ENCODE results near the gene KLHL25. TPM values are rescaled to one million over a fixed set of nuclear protein-coding genes. Genes with fewer than 3 reads are reported as not detected.

The KLHL25 gene
- total RNA-seq, 1 experiment from 2014 or later: 18.4 TPM

DNA sequence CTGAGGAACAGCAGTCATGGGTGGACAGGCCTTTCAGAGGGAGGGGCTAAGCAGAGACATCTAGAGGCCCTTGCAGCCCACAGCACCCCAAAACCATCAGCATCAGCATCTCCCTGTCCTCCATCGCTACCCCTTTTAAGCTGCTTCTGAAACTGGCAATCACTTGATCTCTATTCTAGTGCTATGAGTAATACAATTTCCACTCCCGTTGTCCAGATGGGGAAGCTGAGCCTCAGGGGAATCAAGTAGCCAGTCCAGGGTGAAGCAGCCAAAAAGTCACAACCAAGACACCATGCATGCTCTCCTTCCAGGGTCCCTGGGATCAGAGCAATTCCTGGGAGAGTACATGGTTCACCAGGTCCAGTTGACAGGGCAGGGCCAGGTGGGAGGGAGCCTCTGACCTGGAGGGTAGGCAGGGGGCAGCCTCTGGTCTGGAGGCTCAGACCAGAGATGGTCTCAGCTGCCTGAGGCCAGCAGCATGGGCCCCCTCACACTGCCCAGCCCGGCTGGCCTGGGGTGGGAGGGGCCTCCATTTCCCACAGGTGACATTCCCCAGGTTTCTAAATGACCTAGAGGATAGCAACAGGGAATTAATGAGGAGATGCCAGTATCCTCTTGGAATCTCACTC lies 30.0 kb downstream of the KLHL25 start:
- H2BK15ac ChIP-seq (ENCODE audit: low read depth, low read length): no peak overlapping the region
- no peaks in the 10 kb centered on the region for H4K20me1 ChIP-seq (ENCODE audit: control insufficient read depth, insufficient read depth, insufficient read length)
- H3K4ac ChIP-seq (ENCODE audit: low read depth, low read length): no peak overlapping the region
- H3K9me3 Mint-ChIP-seq: no peaks in the 10 kb centered on the region; a peak in 1 of 5 replicates
- H3K14ac ChIP-seq (ENCODE audit: insufficient read depth, low read length): 0 out of 2 replicates have a peak overlapping the region, but pooled peaks have one; percentile 8
- no peak overlapping the region for H2BK20ac ChIP-seq (ENCODE audit: low read depth, low read length, poor library complexity, severe bottlenecking)
- no peak overlapping the region for H3K56ac ChIP-seq (ENCODE audit: insufficient read length, low read depth, low read length)
- H3K4me2 ChIP-seq (ENCODE audit: insufficient read depth, insufficient read length, low read length): no peak overlapping the region
- no peak overlapping the region for H4K5ac ChIP-seq (ENCODE audit: insufficient read length, low read depth, low read length)
- H4K8ac ChIP-seq (replicated peaks; ENCODE audit: insufficient read length, low read depth, low read length): no peak overlapping the region
- WGBS (ENCODE audit: extremely low coverage, insufficient read length, low lambda C conversion rate): no CpG with 5 or more reads among the region's 3 CpGs
- no peak overlapping the region for H2BK5ac ChIP-seq (ENCODE audit: insufficient read length, low read length)
- no peak overlapping the region for H3K4me3 Mint-ChIP-seq
- no peak overlapping the region for H2AFZ ChIP-seq (ENCODE audit: low read length)
- no peak overlapping the region for H3K18ac ChIP-seq (ENCODE audit: insufficient read length, low read depth, low read length)
- H2AK5ac ChIP-seq (ENCODE audit: insufficient read length, low read length): no peak overlapping the region
- no peaks in the 10 kb centered on the region for H3K9me3 ChIP-seq (ENCODE audit: control insufficient read depth, low read depth, low read length)
- H3K27ac Mint-ChIP-seq: peak overlapping the region in 2 of 3 experiments; percentile 82 to 92; a peak in 3 of 7 replicates
- H3K79me2 ChIP-seq (ENCODE audit: insufficient read depth, low read length): peaks cover 3% of the 10 kb centered on the region; the same call in 1 of the 2 replicates
- H2BK12ac ChIP-seq (ENCODE audit: insufficient read length, low read depth, low read length): no peak overlapping the region
- no peak for DNase-seq
- H3T11ph ChIP-seq (ENCODE audit: low read length): no peak overlapping the region
- H3K27ac ChIP-seq (ENCODE audit: insufficient read length, low read depth, low read length): no peak overlapping the region
- TF ChIP-seq, protein P1, sequence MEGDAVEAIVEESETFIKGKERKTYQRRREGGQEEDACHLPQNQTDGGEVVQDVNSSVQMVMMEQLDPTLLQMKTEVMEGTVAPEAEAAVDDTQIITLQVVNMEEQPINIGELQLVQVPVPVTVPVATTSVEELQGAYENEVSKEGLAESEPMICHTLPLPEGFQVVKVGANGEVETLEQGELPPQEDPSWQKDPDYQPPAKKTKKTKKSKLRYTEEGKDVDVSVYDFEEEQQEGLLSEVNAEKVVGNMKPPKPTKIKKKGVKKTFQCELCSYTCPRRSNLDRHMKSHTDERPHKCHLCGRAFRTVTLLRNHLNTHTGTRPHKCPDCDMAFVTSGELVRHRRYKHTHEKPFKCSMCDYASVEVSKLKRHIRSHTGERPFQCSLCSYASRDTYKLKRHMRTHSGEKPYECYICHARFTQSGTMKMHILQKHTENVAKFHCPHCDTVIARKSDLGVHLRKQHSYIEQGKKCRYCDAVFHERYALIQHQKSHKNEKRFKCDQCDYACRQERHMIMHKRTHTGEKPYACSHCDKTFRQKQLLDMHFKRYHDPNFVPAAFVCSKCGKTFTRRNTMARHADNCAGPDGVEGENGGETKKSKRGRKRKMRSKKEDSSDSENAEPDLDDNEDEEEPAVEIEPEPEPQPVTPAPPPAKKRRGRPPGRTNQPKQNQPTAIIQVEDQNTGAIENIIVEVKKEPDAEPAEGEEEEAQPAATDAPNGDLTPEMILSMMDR (conservative IDR thresholded peaks at IDR 0.05): no peak
- no peaks in the 10 kb centered on the region for H3K27me3 ChIP-seq (ENCODE audit: insufficient read depth, low read length)
- peaks cover 15 to 29% of the 10 kb centered on the region in 2 experiments for H3K4me1 Mint-ChIP-seq
- no peaks in the 10 kb centered on the region for H3K27me3 Mint-ChIP-seq (ENCODE audit: low read depth)
- H3K79me1 ChIP-seq (ENCODE audit: insufficient read depth, low read depth, low read length, poor library complexity, severe bottlenecking): peaks cover 2% of the 10 kb centered on the region
- H3K23me2 ChIP-seq (ENCODE audit: insufficient read length, low read depth, low read length, poor library complexity, severe bottlenecking): no peaks in the 10 kb centered on the region
- H3K36me3 Mint-ChIP-seq (ENCODE audit: insufficient read depth in 1 of 3, low read depth in 3 of 3): peaks cover 21 to 31% (median 24%) of the 10 kb centered on the region in 3 experiments; a peak in 6 of 7 replicates
- H4K91ac ChIP-seq (ENCODE audit: insufficient read length, low read depth, low read length): no peak overlapping the region
- H2BK120ac ChIP-seq (ENCODE audit: low read depth, low read length, poor library complexity, severe bottlenecking): no peak overlapping the region
- no peak overlapping the region for H3K9ac ChIP-seq (ENCODE audit: extremely low read depth, insufficient read length, low read length)
- no peaks in the 10 kb centered on the region for H3K4me1 ChIP-seq (ENCODE audit: insufficient read depth, low read length)
- H3K23ac ChIP-seq (ENCODE audit: insufficient read length, low read depth, low read length): no peak overlapping the region
